GM18951 (cell line): ENCODE results near the gene PLEKHG2.
A peak's percentile ranks its signal among the peaks of the same experiment; 100 is the strongest.

Experiments used
- POLR2A ChIP-seq: IDR thresholded peaks from 4 replicates; pipeline ENCODE4 v1.6.1; 2011; ENCODE audit warnings: mild to moderate bottlenecking; ENCODE audit not compliant: insufficient read length, insufficient read depth; ENCODE audit errors: extremely low read depth
- in situ Hi-C: fragments of 300-500 bp; cut with MboI; formaldehyde crosslinking; loops from one replicate; pipeline ENCODE4 v1.12.0; 2022; ENCODE audit warnings: low sequenced_read_pairs, mixed read lengths, inconsistent platforms; ENCODE audit not compliant: unreplicated experiment

Gene PLEKHG2

DNA sequence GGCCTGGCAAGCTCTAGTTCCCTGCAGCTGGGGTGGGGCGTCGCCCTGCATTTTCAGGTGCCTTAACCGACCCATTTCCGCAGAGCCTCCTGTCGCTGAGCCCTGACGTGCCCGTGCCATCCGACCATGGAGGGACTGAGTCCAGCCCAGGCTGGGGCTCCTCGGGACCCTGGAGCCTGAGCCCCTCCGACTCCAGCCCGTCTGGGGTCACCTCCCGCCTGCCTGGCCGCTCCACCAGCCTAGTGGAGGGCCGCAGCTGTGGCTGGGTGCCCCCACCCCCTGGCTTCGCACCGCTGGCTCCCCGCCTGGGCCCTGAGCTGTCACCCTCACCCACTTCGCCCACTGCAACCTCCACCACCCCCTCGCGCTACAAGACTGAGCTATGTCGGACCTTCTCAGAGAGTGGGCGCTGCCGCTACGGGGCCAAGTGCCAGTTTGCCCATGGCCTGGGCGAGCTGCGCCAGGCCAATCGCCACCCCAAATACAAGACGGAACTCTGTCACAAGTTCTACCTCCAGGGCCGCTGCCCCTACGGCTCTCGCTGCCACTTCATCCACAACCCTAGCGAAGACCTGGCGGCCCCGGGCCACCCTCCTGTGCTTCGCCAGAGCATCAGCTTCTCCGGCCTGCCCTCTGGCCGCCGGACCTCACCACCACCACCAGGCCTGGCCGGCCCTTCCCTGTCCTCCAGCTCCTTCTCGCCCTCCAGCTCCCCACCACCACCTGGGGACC lies 4.6 kb upstream of the PLEKHG2 start:
- in situ Hi-C loops, result no loop called here

DNA sequence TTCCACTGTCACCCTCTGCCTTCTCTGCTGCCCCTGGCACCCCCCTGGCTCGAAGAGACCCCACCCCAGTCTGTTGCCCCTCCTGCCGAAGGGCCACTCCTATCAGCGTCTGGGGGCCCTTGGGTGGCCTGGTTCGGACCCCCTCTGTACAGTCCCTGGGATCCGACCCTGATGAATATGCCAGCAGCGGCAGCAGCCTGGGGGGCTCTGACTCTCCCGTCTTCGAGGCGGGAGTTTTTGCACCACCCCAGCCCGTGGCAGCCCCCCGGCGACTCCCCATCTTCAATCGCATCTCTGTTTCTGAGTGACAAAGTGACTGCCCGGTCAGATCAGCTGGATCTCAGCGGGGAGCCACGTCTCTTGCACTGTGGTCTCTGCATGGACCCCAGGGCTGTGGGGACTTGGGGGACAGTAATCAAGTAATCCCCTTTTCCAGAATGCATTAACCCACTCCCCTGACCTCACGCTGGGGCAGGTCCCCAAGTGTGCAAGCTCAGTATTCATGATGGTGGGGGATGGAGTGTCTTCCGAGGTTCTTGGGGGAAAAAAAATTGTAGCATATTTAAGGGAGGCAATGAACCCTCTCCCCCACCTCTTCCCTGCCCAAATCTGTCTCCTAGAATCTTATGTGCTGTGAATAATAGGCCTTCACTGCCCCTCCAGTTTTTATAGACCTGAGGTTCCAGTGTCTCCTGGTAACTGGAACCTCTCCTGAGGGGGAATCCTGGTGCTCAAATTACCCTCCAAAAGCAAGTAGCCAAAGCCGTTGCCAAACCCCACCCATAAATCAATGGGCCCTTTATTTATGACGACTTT lies 3.9 kb upstream of the PLEKHG2 start:
- in situ Hi-C loops, result no loop called here
- peak; percentile 54 for TF ChIP-seq POLR2A

More for the DNA sequence above, 4.6 kb upstream of the PLEKHG2 start:
- peak; percentile 38 for TF ChIP-seq POLR2A

DNA sequence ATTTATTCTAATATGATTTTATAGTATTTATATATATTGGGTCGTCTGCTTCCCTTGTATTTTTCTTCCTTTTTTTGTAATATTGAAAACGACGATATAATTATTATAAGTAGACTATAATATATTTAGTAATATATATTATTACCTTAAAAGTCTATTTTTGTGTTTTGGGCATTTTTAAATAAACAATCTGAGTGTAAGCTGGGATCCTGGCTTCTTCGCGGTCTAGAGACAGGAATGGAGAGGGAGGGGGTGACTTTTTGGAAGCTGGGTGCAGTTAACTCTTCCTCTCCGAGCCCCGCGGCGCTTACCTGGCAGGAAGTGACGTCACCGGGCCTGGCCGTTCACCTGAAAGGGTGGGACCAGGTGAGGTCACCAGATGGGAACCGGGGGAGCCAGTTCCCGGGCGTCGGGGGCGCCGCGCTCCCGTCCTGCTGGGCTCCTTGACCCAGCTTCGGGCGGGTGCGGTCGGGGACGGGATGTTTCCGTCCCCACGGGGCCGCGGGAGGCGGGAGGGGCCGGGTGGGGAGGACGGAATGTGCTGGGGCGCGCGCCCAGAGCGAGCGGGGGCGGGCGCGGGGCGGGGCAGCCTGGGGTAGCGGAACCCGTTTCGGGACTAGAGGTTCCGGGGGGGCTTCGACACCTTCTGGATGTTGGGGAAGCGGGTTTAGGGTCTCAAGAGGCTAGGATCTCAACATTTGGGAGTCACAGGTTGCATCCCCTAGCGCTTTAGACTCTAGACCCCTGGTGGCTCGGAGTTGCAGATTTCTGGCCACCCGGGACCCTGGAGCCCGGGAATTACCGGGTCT lies 3.1 kb upstream of the PLEKHG2 start:
- TF ChIP-seq POLR2A, result peak; percentile 68
- in situ Hi-C loops, result no loop called here

DNA sequence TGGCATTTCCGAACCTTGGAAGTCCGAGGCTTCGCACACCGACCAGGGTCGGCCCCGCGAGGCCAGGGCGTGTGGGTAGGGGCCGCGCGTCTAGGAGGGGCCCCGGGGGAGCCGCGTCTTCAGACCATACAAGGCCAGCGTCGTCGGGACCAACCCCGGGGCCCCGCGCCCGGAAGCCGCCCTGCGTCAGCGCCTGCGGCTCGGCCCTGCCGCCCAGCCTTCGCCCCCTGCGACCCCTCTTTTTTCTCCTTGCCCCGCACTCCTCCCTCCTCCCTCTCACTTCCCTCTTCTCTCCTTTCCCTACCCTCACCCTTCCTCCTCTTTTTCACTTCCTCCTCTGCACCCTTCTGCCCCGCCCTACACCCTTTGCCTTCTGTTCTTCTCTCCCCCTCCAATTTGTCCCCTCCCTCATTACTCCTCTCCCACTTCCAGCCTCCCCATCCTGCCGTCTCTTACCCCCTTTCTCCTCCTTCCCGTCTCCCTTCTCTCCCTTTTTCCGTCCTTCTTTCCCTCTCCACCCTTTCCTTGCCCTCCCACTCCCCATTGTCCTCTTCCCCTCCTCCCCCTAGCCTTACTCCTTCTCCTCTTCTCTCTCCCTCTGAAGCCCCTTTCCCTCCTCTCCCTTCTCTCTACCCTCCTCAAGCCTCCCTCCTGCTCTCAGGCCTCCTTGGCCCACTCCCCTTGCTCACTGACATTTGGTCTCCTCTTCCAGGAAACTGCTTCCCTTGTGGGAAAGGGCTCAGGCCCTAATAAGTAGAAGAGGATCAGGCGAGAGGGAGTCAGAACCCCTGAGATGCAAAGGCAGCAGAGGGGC lies 2.2 kb upstream of the PLEKHG2 start:
- in situ Hi-C loops, result no loop called here
- TF ChIP-seq POLR2A, result peak; percentile 52

DNA sequence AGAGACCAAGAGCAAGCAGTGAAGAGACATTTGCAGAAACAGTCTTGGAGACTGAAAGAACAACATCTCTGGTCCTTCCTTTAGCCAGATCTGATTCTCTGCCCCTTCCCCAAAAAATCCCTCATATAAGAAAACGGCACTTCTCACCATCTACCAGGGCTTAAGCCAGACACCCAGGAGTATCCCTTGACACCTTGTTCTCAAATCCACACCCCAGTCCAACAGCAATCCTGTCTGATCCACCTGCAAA lies 1.7 kb upstream of the PLEKHG2 start:
- no peak for TF ChIP-seq POLR2A
- in situ Hi-C loops, result no loop called here

DNA sequence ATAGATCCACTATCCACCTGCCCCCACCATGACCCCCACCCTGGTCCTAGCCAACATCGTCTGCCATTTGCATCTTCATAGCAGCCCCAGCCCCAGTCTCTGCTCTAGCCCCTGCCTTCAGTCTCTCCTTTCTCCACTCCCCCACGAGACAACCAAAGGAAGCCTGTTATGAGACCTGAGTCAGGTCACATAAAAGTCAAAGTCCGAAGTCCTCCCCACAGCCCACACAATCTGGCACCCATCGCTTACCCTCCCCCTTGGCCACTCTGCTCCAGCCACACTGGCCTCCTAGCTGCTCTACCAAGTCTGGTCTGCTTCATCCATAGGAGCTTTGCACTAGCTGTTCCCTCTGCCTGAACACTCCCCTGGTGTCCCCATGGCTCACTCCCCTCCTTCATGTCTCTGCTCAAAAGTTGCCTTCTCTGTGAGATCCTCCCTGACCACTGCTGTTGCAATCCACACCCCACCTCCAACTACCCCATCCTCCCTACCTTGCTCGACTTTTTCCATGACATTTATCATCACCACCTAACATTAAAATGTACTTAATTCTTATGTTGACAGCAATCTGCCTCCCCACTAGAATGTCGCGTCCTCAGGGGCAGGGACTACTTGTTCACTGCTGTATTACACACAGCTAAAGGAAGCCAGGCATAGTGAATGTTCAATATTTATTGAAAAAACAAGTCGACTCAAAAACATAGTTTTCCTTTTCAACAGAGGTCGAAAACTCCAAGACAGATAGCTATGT lies 1.2 kb upstream of the PLEKHG2 start:
- in situ Hi-C loops, result no loop called here
- TF ChIP-seq POLR2A, result peak; percentile 40

DNA sequence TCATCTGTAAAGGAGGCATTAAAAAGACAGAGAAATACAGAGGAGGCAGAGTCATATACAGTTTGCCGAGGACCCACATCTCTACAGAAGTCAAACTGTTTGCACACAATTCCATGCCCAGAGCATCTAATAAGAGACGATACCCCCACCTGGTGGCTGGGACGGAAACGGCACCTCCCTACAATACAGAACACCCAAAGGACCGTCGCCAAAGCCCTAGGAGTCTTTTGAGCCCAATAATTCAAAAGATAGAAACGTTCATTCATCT lies 703 bp upstream of the PLEKHG2 start:
- no peak for TF ChIP-seq POLR2A
- in situ Hi-C loops, result no loop called here

DNA sequence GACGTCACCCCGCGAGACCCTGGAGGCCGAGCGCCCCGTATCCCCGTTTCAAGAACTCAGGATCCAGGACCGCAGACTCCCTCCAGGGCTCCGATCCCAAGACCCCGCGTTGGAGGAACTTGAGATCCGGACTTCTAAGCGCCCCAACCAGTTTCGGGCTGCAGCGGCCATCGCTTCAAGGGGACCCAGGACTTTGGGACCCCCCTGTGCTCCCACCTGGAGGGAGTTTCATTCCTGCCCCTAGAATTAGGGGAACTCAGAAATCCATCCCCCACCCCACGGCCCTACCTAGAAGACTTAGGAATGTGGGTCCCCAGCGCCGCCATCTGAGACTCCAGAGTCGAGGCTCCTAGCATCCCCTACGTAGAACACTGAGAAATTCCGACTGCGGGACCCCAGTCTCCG lies 400 bp downstream of the PLEKHG2 start:
- TF ChIP-seq POLR2A, result no peak
- in situ Hi-C loops, result no loop called here

DNA sequence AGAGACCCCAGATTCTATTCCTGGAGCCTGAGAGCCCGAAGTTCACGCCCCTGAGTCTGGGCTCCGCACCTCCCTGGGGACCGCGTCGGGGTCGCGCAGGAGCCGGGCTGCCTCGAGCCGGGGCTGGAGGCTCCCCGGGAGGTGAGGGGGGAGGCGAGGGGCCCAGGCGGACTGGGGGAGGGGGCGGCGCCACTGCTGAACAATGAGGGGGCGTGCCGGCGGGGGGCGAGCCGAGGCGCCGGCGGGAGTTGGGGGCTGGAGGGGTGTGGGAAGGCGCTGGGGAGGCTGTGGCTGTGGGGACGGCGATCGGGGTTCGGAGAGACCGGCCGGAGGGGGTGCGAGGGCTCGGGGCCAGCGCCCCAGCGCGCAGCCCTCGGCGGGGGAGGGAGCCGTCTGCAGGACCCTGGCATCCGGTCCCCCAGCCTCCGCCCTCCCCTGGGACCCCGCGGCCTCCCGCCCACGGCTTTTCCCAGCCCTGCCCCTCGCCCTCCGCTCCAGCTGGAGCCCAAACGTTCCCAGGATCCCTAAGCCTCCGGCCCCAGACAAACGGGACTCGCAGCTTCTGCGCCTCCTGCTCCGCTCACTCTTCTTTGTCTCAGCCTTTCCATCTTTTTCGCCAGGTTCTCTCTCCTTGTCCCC lies 922 bp downstream of the PLEKHG2 start:
- TF ChIP-seq POLR2A, result peak; percentile 23
- in situ Hi-C loops, result no loop called here

DNA sequence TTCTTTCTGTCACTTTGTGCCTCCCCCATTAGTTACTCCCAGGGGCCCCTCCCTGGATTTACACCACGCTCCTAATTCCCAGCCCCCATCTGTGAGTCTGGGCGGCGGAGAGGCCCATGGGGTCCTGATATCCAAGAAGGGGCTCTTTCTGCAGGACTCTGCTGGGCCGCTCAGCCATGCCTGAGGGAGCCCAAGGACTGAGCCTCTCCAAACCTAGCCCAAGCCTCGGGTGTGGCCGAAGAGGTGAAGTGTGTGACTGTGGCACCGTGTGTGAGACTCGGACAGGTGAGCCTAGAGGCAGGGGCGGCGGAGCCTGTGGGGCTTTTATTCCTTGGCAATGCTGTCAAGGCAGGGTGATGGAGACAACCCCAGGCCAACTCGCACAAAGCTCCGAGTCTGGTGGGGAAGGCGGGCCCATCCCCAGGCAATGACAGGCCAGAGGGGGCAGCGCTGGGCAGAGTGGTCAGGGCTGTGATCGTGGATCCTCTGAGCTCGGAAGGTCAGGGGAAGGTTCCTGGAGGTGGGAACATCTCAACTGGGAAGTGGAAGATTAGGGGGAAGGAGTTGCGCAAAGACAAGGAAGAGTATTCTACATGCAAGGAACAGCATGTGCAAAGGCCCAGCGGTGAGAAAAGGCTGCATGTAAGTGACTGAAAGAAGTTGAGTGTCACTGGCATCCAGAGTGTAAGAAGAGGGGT lies 1.6 kb downstream of the PLEKHG2 start:
- in situ Hi-C loops, result no loop called here
- no peak for TF ChIP-seq POLR2A

DNA sequence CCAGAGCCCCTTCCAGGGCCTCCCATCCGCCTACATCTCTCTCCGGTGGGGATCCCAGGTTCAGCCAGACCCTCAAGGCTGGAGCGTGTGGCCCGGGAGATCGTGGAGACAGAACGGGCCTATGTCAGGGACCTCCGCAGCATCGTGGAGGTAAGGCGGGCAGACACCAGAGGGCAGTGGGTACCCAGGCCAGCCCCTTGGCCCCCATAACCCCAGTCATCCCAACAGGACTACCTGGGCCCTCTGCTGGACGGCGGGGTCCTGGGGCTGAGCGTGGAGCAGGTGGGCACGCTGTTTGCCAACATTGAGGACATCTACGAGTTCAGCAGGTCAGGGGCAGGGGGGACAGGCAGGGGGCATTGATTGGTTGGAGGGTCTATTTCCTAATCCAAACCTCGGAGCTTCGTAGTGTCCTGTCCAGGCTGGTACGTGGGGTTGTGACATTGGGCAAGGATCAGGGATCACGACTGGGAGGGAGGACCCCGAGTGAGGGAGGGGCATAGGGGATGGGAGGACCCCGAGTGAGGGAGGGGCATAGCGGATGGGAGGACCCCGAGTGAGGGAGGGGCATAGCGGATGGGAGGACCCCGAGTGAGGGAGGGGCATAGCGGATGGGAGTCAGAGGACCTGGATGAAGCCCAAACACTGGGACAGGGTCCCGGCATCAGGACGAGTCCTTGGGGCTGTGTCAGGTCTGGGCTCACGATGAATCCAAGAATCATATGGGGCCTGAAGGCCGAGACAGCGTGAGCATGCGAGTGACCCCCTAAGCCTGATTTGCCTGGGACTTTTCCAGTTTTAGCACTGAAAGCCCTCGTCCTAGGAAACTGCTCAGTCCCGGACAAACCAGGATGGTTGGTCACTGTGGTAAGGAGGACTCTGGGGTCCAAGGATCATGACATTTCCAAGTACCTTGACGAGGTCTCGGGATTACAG lies 2.9 kb downstream of the PLEKHG2 start:
- in situ Hi-C loops, result no loop called here

More for the DNA sequence above, 2.9 kb downstream of the PLEKHG2 start:
- TF ChIP-seq POLR2A, result no peak
